GM08714 (cell line): Measurements from ENCODE around the gene CDYL.

ENCODE experiments used
- H3K4me3 ChIP-seq: fragments of 200-500 bp; sonication (Bioruptor generic); 2 replicates; pipeline ENCODE4 v1.5.1; 2014; ENCODE audit warnings: mild to moderate bottlenecking, low read length, inconsistent platforms
- ZNF274 ChIP-seq: IDR thresholded peaks from 2 replicates; pipeline ENCODE4 v1.6.1; 2012; ENCODE audit warnings: mild to moderate bottlenecking, low read depth, low read length

CDYL gene

GRCh38 chr6:4776131-4776492 is at the start of gene CDYL:
CDYL (plus strand) TSS chr6:4776404; CDS start chr6:4776784, 380 bp downstream.
- H3K4me3 ChIP-seq = peak within 1 kb of the TSS; percentile 88
- TF ChIP-seq ZNF274 = no peak

GRCh38 chr6:4726645-4727044 is 49.6 kb upstream of the CDYL start:
- TF ChIP-seq ZNF274 = no peak
- H3K4me3 ChIP-seq = no peak overlapping the region

GRCh38 chr6:4727217-4727616 is 49.0 kb upstream of the CDYL start:
- TF ChIP-seq ZNF274 = no peak
- no peak overlapping the region for H3K4me3 ChIP-seq

GRCh38 chr6:4727671-4728435 is 48.4 kb upstream of the CDYL start:
- no peak for TF ChIP-seq ZNF274
- no peak overlapping the region for H3K4me3 ChIP-seq

GRCh38 chr6:4728436-4728769 is 47.8 kb upstream of the CDYL start:
- TF ChIP-seq ZNF274 = no peak
- H3K4me3 ChIP-seq = no peak overlapping the region

GRCh38 chr6:4728926-4729325 is 47.3 kb upstream of the CDYL start:
- TF ChIP-seq ZNF274 = no peak
- no peak overlapping the region for H3K4me3 ChIP-seq

- no peak overlapping the region for H3K4me3 ChIP-seq
- TF ChIP-seq ZNF274 = no peak
Measured at GRCh38 chr6:4731996-4732395, 44.2 kb upstream of the CDYL start.

GRCh38 chr6:4732691-4733315 is 43.4 kb upstream of the CDYL start:
- no peak for TF ChIP-seq ZNF274
- no peak overlapping the region for H3K4me3 ChIP-seq

- TF ChIP-seq ZNF274 = no peak
- H3K4me3 ChIP-seq = no peak overlapping the region
Measured at GRCh38 chr6:4736371-4736873, 39.8 kb upstream of the CDYL start.

GRCh38 chr6:4740032-4740431 is 36.2 kb upstream of the CDYL start:
- no peak overlapping the region for H3K4me3 ChIP-seq
- TF ChIP-seq ZNF274 = no peak

- H3K4me3 ChIP-seq = no peak overlapping the region
- TF ChIP-seq ZNF274 = no peak
Measured at GRCh38 chr6:4743062-4743461, 33.1 kb upstream of the CDYL start.

- H3K4me3 ChIP-seq = no peak overlapping the region
- TF ChIP-seq ZNF274 = no peak
Measured at GRCh38 chr6:4743926-4744325, 32.3 kb upstream of the CDYL start.

- no peak overlapping the region for H3K4me3 ChIP-seq
- no peak for TF ChIP-seq ZNF274
Measured at GRCh38 chr6:4747588-4747987, 28.6 kb upstream of the CDYL start.

- no peak overlapping the region for H3K4me3 ChIP-seq
- no peak for TF ChIP-seq ZNF274
Measured at GRCh38 chr6:4751823-4752464, 24.3 kb upstream of the CDYL start.

GRCh38 chr6:4756247-4756646 is 20.0 kb upstream of the CDYL start:
- H3K4me3 ChIP-seq = no peak overlapping the region
- TF ChIP-seq ZNF274 = no peak
